Astrocyte (in vitro differentiated cells and primary cell): Measurements from ENCODE around the gene NCAPH2.
A peak's percentile ranks its signal among the peaks of the same experiment; 100 is the strongest.

Experiments
- CTCF ChIP-seq: IDR thresholded peaks from 2 replicates; pipeline ENCODE4 v1.5.1; 2011; ENCODE audit warnings: low read depth, mild to moderate bottlenecking, inconsistent platforms, low read length, moderate library complexity; ENCODE audit not compliant: insufficient read depth
- EZH2 ChIP-seq: IDR thresholded peaks from 2 replicates; pipeline ENCODE4 v1.6.1; 2012; ENCODE audit warnings: mild to moderate bottlenecking, low read length, inconsistent platforms; ENCODE audit not compliant: insufficient read depth

GRCh38 chr22:50531962-50532674, 24.1 kb downstream of the NCAPH2 start:
- no peak for TF ChIP-seq CTCF
- peak; percentile 13 for TF ChIP-seq EZH2
